DND-41 (cell line): ENCODE results near the gene CYB561.

Experiments used
- ATAC-seq: fragments of 200-7000 bp; cut with Tn5 transposase; 3 replicates; pipeline ENCODE4 v1.9.1; 2021; ENCODE audit warnings: low read depth; ENCODE audit not compliant: insufficient read depth
- DNase-seq: peaks from one replicate; pipeline ENCODE4 v3.0.0-alpha.2; 2020
- H2AFZ ChIP-seq: 2 replicates; pipeline ENCODE4 v1.6.0; 2012; ENCODE audit warnings: low read depth, low read length
- H3K27ac ChIP-seq: 2 replicates; pipeline ENCODE4 v1.5.1; 2012; ENCODE audit warnings: low read length, inconsistent platforms
- H3K27me3 ChIP-seq: fragments of 200-600 bp; sonication (generic); 2 replicates; pipeline ENCODE4 v1.6.0; 2012; ENCODE audit warnings: low read length, mild to moderate bottlenecking, inconsistent platforms; ENCODE audit not compliant: insufficient read depth, poor library complexity
- H3K36me3 ChIP-seq: 2 replicates; pipeline ENCODE4 v1.5.1; 2012; ENCODE audit warnings: low read length, inconsistent platforms; ENCODE audit not compliant: insufficient read depth
- H3K4me1 ChIP-seq: 2 replicates; pipeline ENCODE4 v1.5.1; 2012; ENCODE audit warnings: mild to moderate bottlenecking, low read length; ENCODE audit not compliant: insufficient read depth
- H3K4me2 ChIP-seq: 2 replicates; pipeline ENCODE4 v1.6.0; 2012; ENCODE audit warnings: mild to moderate bottlenecking, moderate library complexity, low read length, inconsistent platforms; ENCODE audit not compliant: insufficient read depth
- H3K4me3 ChIP-seq, 2 experiments: fragments of 200-600 bp in 1 of 2; shearing (Covaris generic) in 1 of 2; 2 replicates each; pipeline ENCODE4 v1.5.1; 2012 to 2016; ENCODE audit warnings: inconsistent platforms in 2 of 2, low read length in 2 of 2, mild to moderate bottlenecking in 2 of 2, low read depth in 1 of 2, moderate library complexity in 1 of 2
- H3K79me2 ChIP-seq: 2 replicates; pipeline ENCODE4 v1.6.0; 2012; ENCODE audit warnings: low read length, inconsistent platforms; ENCODE audit not compliant: insufficient read depth
- H3K9ac ChIP-seq: 2 replicates; pipeline ENCODE4 v1.6.0; 2012; ENCODE audit warnings: low read depth, mild to moderate bottlenecking, inconsistent platforms, low read length, moderate library complexity
- H3K9me3 ChIP-seq: 2 replicates; pipeline ENCODE4 v1.5.1; 2012; ENCODE audit warnings: low read length, moderate library complexity, mild to moderate bottlenecking, inconsistent platforms; ENCODE audit not compliant: insufficient read depth, severe bottlenecking
- H4K20me1 ChIP-seq: 2 replicates; pipeline ENCODE4 v1.6.0; 2012; ENCODE audit warnings: low read length; ENCODE audit not compliant: insufficient read depth
- CTCF ChIP-seq: IDR thresholded peaks from 2 replicates; pipeline ENCODE4 v1.5.1; 2012; ENCODE audit warnings: borderline replicate concordance, low read length, moderate library complexity, mild to moderate bottlenecking; ENCODE audit not compliant: poor library complexity, severe bottlenecking; ENCODE audit errors: extremely low read depth
- EZH2 ChIP-seq: IDR thresholded peaks from 3 replicates; pipeline ENCODE4 v1.6.1; 2012; ENCODE audit warnings: borderline replicate concordance, low read depth, mild to moderate bottlenecking, moderate library complexity, low read length, inconsistent platforms; ENCODE audit not compliant: severe bottlenecking

Gene CYB561

GRCh38 chr17:63480826-63481487 is 34.9 kb upstream of the CYB561 start:
- no peak overlapping the region for H3K4me2 ChIP-seq
- no peaks in the 10 kb centered on the region for H3K36me3 ChIP-seq
- no peak for ATAC-seq
- H3K79me2 ChIP-seq: no peaks in the 10 kb centered on the region
- peaks cover 16% of the 10 kb centered on the region for H4K20me1 ChIP-seq
- H3K9me3 ChIP-seq: no peaks in the 10 kb centered on the region
- no peak for TF ChIP-seq EZH2
- TF ChIP-seq CTCF: no peak
- peaks cover 21% of the 10 kb centered on the region for H3K4me1 ChIP-seq
- DNase-seq: no peak
- peaks cover 28% of the 10 kb centered on the region for H3K27me3 ChIP-seq
- no peak overlapping the region for H3K9ac ChIP-seq
- no peak overlapping the region for H2AFZ ChIP-seq
- no peak overlapping the region for H3K4me3 ChIP-seq
- no peak overlapping the region for H3K27ac ChIP-seq

- peaks cover 21% of the 10 kb centered on the region for H4K20me1 ChIP-seq
- no peak overlapping the region for H3K27ac ChIP-seq
- peaks cover 21% of the 10 kb centered on the region for H3K4me1 ChIP-seq
- no peak overlapping the region for H3K4me2 ChIP-seq
- H3K79me2 ChIP-seq: no peaks in the 10 kb centered on the region
- H2AFZ ChIP-seq: no peak overlapping the region
- no peak for TF ChIP-seq EZH2
- no peak for TF ChIP-seq CTCF
- H3K27me3 ChIP-seq: peaks cover 35% of the 10 kb centered on the region
- no peaks in the 10 kb centered on the region for H3K36me3 ChIP-seq
- no peak overlapping the region for H3K4me3 ChIP-seq
- H3K9me3 ChIP-seq: no peaks in the 10 kb centered on the region
- no peak for ATAC-seq
- no peak for DNase-seq
- H3K9ac ChIP-seq: no peak overlapping the region
These were observed 34.2 kb upstream of the CYB561 start for GRCh38 chr17:63480192-63480784.

GRCh38 chr17:63479495-63480184 is 33.5 kb upstream of the CYB561 start:
- Histone ChIP-seq H3K4me2 (no peak overlapping the region), H2AFZ (no peak overlapping the region), H3K79me2 (no peaks in the 10 kb centered on the region), H3K27ac (no peak overlapping the region), H4K20me1 (peaks cover 25% of the 10 kb centered on the region), H3K36me3 (no peaks in the 10 kb centered on the region), H3K9me3 (no peaks in the 10 kb centered on the region), H3K4me1 (peaks cover 21% of the 10 kb centered on the region), H3K27me3 (peaks cover 41% of the 10 kb centered on the region), H3K9ac (no peak overlapping the region), H3K4me3 (no peak overlapping the region)
- ATAC-seq (no peak), DNase-seq (no peak)
- TF ChIP-seq EZH2 (no peak), CTCF (no peak)
